ENCODE measurements around the gene TRIM62.

GRCh38 chr1:33147275-33147996 is 34.4 kb downstream of the TRIM62 start:
- TF ChIP-seq POLR2AphosphoS5 (IDR thresholded peaks at IDR 0.05; ENCODE audit: low read depth) = no peak
- no peak for TF ChIP-seq CTCF (conservative IDR thresholded peaks at IDR 0.05; ENCODE audit: low read depth in 2 of 2)
- no peak for TF ChIP-seq JUNB (IDR thresholded peaks at IDR 0.05; ENCODE audit: unreplicated experiment)
- no peak for TF ChIP-seq EZH2phosphoT487 (IDR thresholded peaks at IDR 0.05; ENCODE audit: unreplicated experiment)
- TF ChIP-seq REST (IDR thresholded peaks at IDR 0.05; ENCODE audit: unreplicated experiment) = no peak
- no peak for TF ChIP-seq ZNF462 (CRISPR knock-in tag; IDR thresholded peaks at IDR 0.05)
- TF ChIP-seq EZH2 (IDR thresholded peaks at IDR 0.05; ENCODE audit: low read depth, unreplicated experiment) = no peak
- no peak for TF ChIP-seq STAT1 (IDR thresholded peaks at IDR 0.05; ENCODE audit: unreplicated experiment)
- TF ChIP-seq CREB1 (CRISPR knock-in tag; IDR thresholded peaks at IDR 0.05; ENCODE audit: low read depth) = no peak
- TF ChIP-seq ZNF114 (CRISPR knock-in tag; IDR thresholded peaks at IDR 0.05) = no peak
- no peak for TF ChIP-seq NANOG (IDR thresholded peaks at IDR 0.05; ENCODE audit: borderline replicate concordance)
- no peak for TF ChIP-seq ZNF331 (CRISPR knock-in tag; IDR thresholded peaks at IDR 0.05; ENCODE audit: low read depth)

Measured in GM23338 (cell line).